Measurements from ENCODE around the gene GUCA2A.

- no peak for TF ChIP-seq CTCF (conservative IDR thresholded peaks at IDR 0.05 in 1 of 2, IDR thresholded peaks at IDR 0.05 in 1 of 2; ENCODE audit: low read depth in 1 of 2, low read length in 2 of 2)
- no peak for TF ChIP-seq EZH2 (IDR thresholded peaks at IDR 0.05; ENCODE audit: low read length, missing control alignments)
Observed at GRCh38 chr1:42135426-42135825, 29.1 kb downstream of the GUCA2A start.

Data from fibroblast of lung (primary cell).